ENCODE measurements around the gene GCLM.

DNA sequence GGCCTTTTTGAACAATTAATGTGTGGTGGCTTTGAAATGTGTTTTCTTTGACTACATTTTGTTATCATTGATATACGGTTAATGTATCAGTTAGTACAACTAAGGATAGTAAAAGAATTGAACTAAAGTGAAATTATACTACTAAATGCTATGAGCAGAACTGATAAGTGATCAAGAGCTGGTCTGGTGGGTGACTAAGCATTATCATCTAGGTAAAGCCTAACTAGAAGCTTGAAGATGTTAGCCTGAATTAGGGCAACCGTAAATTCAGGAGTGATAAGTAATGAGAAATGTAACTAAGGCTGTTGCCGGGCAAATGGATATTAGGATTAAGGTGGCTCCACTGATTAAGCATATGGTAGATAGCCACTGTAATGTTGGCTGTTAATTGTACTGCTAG, 16.0 kb upstream of the GCLM start:
- TF ChIP-seq CTCF (IDR thresholded peaks at IDR 0.05) (no peak), EZH2phosphoT487 (IDR thresholded peaks at IDR 0.05) (no peak), EZH2 (IDR thresholded peaks at IDR 0.05) (no peak)
